GM21515 (cell line): ENCODE measurements around the gene ARHGAP9.

ENCODE experiments used
- ATAC-seq: cut with Tn5 transposase; IDR thresholded peaks from one replicate; pipeline ENCODE4 v1.9.1; 2021; ENCODE audit not compliant: unreplicated experiment

ARHGAP9 gene

DNA sequence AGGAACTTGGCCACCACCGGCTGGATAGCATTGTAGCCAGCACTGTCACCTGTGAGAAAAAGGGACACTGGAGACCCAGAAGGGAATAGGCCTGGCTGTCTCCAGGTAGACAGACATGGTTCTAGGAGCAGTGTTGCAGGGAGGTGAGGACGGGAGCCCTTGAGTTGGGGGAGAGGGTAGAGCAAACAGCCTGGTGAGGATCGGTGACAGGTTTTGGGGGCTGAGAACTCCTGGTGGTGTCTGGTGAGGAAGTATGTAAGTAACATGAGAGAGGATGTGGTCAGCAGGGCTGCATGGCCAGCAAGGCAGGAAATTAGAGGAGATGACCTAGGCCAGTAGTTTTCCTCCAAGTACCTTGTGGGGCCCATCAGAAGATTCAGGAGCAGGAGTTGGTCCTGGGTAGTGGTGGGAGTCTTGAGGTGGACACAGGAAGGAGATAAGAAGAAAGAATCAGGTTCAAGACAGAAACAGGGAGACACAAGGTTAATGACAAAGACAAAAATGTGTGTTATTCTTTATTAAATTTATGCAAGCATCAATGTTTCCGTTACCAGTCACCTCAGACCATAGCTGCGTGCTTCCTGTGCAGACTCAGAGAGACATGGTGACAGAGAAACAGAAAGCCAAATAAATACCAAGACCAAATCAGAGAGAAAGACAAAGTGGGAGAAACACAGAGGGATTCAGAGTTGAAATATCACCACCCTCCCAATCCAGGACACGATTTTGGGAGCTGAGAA, at the start of gene ARHGAP9:
Gene ARHGAP9, minus strand, starts transcription at position 491 of the 740 bp plus-strand sequence. Its CDS starts 460 bp downstream, at position 31.
- peak; percentile 33 for ATAC-seq

DNA sequence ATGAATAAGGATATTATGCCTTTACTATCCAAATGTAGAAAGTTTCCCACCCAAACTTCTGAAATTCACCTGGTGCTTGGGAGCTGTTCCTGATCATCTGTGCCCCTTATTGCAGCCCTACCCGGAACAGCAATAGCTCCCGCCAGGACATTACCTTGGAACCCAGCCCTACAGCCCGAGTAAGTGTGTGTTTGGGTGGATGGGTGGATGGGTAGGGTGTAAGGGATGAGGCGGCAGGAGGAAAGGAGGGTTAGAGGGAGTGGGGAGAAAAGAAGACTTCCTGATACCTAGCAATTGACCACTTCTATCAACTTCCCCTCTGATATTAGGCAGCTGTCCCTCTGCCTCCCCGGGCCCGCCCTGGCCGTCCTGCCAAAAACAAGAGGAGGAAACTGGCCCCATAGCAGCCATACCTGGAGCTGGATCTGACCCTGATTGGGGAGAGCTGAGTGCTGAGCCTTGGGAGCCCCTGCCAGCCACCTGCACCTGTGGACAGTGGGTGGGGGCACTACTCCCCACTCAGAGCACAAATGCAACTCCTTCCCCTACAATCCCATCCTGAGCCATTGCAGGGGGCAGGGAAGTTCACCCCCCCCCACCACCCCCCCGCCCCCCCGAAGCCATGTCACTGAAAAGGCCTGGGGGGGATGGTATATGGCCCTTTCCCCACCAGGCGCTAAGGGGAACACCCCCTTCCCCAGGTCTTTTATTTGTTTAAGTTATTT, 49.3 kb upstream of the ARHGAP9 start:
- ATAC-seq, result no peak

DNA sequence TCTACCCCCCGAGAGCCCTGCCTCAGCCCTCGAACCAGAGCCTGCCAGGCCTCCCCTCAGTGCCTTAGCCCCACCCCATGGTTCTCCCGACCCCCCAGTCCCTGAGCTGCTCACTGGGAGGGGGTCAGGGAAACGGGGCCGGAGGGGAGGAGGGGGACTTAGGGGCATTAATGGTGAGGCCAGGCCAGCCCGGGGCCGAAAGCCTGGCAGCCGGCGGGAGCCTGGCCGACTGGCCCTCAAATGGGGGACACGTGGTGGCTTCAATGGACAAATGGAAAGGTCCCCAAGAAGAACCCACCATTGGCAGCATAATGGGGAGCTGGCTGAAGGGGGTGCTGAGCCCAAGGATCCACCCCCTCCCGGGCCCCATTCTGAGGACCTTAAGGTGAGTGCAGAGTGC, 48.5 kb upstream of the ARHGAP9 start:
- no peak for ATAC-seq

DNA sequence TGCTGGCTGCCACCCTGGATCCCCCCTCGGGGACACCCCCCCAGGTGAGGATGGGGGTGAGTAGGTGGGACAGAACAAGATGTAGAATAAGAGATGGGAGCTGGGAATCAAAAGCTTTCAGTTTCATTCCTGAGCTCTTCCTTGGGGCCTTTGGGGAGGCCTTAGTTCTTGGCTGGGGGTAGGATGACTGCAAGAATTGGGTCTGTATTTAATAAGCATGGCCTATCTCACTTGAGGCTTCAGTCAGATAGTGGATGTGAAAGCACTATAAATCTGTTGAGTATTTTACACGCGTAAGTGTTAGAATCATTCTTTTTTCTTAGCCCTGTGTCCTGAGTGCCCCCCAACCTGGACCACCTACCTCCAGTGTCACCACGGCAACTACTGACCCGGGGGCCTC, 47.5 kb upstream of the ARHGAP9 start:
- ATAC-seq, result no peak

- ATAC-seq, result no peak
Measured at GRCh38 chr12:57526477-57527126, 46.9 kb upstream of the ARHGAP9 start.

GRCh38 chr12:57525615-57526383, 46.1 kb upstream of the ARHGAP9 start:
- ATAC-seq, result no peak

- ATAC-seq, result no peak
Measured at GRCh38 chr12:57524814-57525614, 45.3 kb upstream of the ARHGAP9 start.

- no peak for ATAC-seq
Measured at GRCh38 chr12:57523706-57524614, 44.3 kb upstream of the ARHGAP9 start.

GRCh38 chr12:57522887-57523705, 43.4 kb upstream of the ARHGAP9 start:
- no peak for ATAC-seq

GRCh38 chr12:57522011-57522886, 42.6 kb upstream of the ARHGAP9 start, which contains the start of gene MBD6:
MBD6 (plus strand) TSS chr12:57522824; CDS start chr12:57524304, 1,480 bp downstream.
- ATAC-seq, result peak; percentile 37

GRCh38 chr12:57521525-57522010, 41.9 kb upstream of the ARHGAP9 start:
- no peak for ATAC-seq

GRCh38 chr12:57520053-57520818, 40.6 kb upstream of the ARHGAP9 start, which contains the start of gene DDIT3:
DDIT3 (minus strand) TSS chr12:57520514; CDS start chr12:57517406, 3,108 bp downstream.
- ATAC-seq, result peak; percentile 64

DNA sequence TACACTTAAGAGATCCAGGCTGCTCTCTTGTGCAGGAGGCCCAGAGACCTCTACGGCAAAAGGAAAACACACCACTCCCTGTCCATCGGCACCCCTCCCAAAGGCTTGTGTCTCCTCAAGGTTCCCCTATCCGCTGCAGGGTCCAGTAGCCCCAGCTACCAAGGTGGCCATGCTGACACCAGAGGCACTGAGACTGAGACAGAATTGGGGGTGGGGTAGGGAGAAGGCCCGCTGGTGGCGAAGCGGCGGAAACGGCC, 40.1 kb upstream of the ARHGAP9 start:
- ATAC-seq, result peak; percentile 0

GRCh38 chr12:57518920-57519795, 39.5 kb upstream of the ARHGAP9 start:
- no peak for ATAC-seq

DNA sequence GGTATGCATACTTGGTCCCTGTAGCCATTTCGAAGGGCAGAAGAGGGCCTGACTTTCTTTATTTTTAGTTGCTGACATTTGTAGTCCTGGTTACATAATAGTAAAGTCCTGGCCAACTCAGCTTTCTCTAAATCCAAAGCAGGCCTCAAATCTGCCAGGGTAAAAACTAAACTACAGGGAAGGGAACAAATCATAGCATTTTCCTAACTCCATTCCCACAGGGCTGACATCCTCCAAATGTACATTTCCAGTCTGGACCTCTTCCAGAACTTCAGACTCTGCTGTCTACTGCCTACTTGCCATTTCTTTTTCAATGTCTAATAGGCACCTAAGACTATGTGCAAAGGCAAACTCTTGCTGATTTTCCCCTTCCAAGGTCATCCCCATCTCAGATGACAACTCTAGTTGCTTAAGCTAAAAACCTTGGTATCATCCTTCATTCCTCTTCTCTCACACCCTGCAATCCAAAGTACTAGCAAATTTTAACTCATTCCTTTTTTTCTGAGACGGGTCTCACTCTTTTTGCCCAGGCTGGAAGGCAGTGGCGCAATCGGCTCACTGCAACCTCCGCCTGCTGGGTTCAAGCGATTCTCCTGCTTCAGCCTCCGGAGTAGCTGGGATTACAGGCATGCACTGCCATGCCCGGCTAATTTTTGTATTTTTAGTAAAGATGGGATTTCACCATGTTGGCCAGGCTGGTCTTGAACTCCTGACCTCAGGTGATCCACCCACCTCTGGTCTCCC, 38.7 kb upstream of the ARHGAP9 start:
- ATAC-seq, result no peak
